ENCODE data around the gene SRD5A2. TPM values are rescaled to one million over a fixed set of nuclear protein-coding genes. Genes with fewer than 3 reads are reported as not detected.
A peak's percentile ranks its signal among the peaks of the same experiment; 100 is the strongest.

Gene SRD5A2
- total RNA-seq, 2 experiments from 2014 or later = not detected

DNA sequence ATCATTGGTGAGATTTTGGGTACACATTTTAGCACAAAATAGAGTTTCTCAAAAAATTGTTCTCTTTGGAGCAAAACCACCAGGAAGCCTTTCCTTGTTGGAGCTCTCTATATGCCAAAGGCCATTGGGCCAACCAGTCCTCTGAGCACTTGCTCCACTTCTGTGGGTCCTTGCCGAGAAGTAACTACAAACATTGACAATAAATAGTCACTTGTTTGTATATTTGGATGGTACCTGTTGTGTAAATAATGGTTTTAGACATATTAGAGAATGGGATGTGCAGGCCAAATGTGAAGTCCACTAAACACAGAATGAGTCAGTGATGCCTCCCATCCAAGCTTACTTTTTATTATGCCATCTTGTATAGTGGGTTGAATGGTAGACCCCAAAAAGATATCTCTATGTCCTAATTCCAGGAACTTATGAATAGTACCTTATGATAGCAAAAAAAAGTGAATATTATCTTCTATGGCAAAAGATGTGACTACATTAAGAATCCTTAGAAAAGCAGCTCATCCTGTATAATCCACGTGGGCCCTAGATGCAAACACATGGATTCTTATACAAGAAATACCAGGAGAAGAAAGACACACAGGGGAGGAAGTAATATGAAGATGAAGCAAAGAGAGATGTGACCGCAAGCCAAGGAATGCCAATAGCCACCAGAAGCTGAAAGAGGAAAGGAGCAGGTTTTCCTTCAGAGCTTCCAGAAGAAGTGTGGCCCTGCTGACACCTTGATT lies 24.6 kb downstream of the SRD5A2 start:
- no peak for DNase-seq
- Mint-ChIP-seq H3K9me3 (peaks cover 22% of the 10 kb centered on the region), H3K4me1 (no peaks in the 10 kb centered on the region), H3K27me3 (peaks cover 11% of the 10 kb centered on the region), H3K4me3 (no peak overlapping the region), H3K36me3 (no peaks in the 10 kb centered on the region), H3K27ac (no peak overlapping the region)

DNA sequence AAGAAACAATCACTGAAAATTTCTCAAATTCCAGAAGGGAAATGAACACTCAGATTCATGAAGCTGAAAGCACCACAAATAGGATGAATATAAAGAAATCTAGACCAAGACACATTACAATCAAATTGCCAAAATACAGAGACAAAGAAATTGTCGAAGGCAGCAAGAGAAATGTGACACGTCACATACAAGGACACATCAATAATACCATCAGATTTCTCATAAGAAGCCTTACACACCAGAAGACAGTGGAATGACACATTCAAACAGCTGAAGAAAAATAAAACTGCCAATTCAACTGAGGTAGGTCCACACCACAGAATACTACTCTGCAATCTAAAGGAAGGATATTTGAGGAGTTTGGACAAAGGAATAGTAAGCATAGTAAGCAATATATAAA lies 27.4 kb downstream of the SRD5A2 start:
- Mint-ChIP-seq H3K36me3 (no peaks in the 10 kb centered on the region), H3K27me3 (no peaks in the 10 kb centered on the region), H3K27ac (no peak overlapping the region), H3K4me1 (no peaks in the 10 kb centered on the region), H3K4me3 (no peak overlapping the region), H3K9me3 (peaks cover 23% of the 10 kb centered on the region)
- DNase-seq = no peak

DNA sequence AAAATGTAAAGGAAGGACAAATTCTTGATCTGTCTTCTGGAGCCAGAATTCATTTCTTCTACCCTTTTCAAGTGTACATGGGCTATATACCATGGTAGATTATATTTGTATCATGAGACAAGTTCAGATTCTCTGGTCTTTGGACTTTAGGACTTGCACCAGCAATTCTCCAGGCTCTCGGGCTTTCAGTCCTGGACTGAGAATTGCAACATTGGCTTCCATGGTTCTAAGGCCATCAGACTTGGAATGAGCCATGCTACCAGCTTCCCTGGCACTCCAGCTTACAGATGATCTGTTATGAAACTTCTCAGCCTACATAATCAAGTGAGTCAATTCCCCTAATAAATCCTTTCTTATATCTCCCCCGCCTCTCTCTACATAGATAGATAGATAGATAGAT lies 33.3 kb downstream of the SRD5A2 start:
- peaks cover 15% of the 10 kb centered on the region for H3K9me3 Mint-ChIP-seq
- no peaks in the 10 kb centered on the region for H3K36me3 Mint-ChIP-seq
- DNase-seq = no peak
- no peak overlapping the region for H3K4me3 Mint-ChIP-seq
- peaks cover 7% of the 10 kb centered on the region for H3K27me3 Mint-ChIP-seq
- H3K4me1 Mint-ChIP-seq = no peaks in the 10 kb centered on the region
- no peak overlapping the region for H3K27ac Mint-ChIP-seq

DNA sequence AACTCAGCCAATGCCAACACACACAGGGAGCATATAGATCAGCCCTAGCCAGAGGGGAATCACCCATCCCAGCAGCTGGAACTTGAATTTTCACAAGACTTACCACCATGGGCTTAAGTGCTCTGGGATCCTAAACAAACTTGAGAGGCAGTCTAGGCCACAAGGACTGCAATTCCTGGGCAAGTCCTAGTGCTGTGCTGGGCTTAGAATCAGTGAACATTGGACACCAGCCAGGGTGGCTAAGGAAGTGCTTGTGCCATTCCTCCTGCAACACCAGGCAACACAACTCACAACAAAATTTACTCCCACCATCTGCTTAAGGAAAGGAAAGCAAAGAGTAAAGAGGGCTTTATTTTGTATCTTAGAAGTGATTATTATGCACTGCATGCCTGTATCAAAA lies 38.9 kb downstream of the SRD5A2 start:
- H3K4me1 Mint-ChIP-seq = no peaks in the 10 kb centered on the region

DNA sequence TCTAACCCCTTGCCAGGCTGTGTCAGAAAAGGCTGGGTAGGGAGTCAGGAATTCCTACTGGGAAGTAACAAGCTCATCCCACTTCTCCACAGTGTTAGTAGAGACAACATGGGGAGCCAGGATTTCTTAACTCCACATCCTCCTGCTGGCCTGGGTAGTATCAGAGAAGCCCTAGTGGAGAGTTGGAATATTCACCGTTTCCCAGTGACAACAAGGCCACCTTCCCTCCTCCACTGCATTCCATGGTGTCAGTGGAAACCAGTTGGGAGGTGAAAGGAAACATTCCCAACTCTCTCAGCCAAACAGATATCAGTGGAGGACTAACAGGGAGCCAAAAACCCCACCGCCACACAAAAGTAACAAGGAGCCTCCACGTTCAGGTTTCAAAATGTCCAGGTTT lies 41.2 kb downstream of the SRD5A2 start:
- Mint-ChIP-seq H3K4me3 (no peak overlapping the region), H3K4me1 (no peaks in the 10 kb centered on the region)

More for the DNA sequence above, 38.9 kb downstream of the SRD5A2 start:
- no peak overlapping the region for H3K27ac Mint-ChIP-seq
- peaks cover 15% of the 10 kb centered on the region for H3K27me3 Mint-ChIP-seq
- no peaks in the 10 kb centered on the region for H3K36me3 Mint-ChIP-seq
- DNase-seq = no peak
- H3K4me3 Mint-ChIP-seq = no peak overlapping the region
- H3K9me3 Mint-ChIP-seq = peaks cover 19% of the 10 kb centered on the region

DNA sequence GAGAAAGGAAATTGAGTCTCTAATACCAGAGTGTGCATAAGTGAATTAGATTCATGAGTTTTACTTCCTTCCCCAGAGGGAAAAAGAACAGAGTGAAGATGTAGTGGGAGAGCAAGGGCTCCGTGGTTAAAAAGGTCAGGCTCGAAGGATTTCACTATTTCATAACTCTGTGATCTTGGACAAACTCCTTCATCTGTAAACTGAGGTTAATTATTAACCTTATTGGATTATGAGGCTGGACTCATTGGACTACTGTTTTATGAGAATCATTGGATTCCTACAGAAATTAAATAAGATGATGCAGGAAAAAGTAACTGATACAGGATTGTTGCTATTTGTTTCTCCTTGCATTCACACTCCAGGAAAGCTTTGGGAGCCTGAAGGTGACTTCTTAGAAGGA lies 45.0 kb downstream of the SRD5A2 start:
- H3K27me3 Mint-ChIP-seq = peaks cover 10% of the 10 kb centered on the region
- H3K36me3 Mint-ChIP-seq = no peaks in the 10 kb centered on the region
- H3K4me1 Mint-ChIP-seq = no peaks in the 10 kb centered on the region
- no peak overlapping the region for H3K4me3 Mint-ChIP-seq
- no peak for DNase-seq
- H3K27ac Mint-ChIP-seq = no peak overlapping the region
- no peaks in the 10 kb centered on the region for H3K9me3 Mint-ChIP-seq

More for the DNA sequence above, 41.2 kb downstream of the SRD5A2 start:
- Mint-ChIP-seq H3K36me3 (no peaks in the 10 kb centered on the region), H3K27ac (no peak overlapping the region), H3K9me3 (peaks cover 19% of the 10 kb centered on the region), H3K27me3 (peaks cover 20% of the 10 kb centered on the region)
- no peak for DNase-seq

DNA sequence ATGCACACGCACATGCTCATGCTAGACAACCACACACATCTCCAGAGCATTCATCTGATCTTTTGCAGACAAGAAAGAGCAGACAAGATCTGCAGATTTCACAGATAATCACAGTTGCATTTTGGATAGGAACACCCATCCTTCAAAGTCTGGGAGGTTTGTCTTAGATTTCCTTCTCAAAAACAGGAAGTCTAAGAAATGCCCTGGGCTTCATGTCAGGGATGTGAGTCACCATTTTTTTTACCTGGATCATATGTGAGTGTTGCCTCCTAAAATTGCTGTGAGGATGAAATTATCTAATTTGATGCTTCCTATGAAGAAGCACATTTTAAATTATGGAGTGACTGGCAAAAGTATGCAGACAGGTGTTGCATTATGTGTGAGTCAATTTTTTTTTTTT lies 46.1 kb downstream of the SRD5A2 start:
- H3K4me1 Mint-ChIP-seq = no peaks in the 10 kb centered on the region

DNA sequence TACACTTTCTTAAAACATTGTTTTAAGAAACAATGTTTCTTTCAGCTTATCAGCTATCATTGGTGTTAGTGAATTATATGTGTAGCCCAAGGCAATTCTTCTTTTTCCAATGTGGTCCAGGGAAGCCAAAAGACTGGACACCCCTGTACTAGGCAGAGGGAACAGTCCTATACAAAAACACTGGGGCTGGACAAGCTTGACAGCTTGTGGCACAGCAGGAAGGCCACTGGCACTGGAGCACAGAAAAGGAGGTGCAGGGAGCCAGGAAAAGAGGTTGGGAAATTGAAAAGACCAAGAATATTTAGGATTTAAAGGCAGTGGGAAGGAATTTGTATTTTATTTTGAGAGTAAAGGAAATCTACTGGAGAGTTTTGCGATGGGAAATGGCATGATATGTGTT lies 47.7 kb downstream of the SRD5A2 start:
- H3K27me3 Mint-ChIP-seq = peaks cover 16% of the 10 kb centered on the region
- H3K27ac Mint-ChIP-seq = no peak overlapping the region
- H3K4me3 Mint-ChIP-seq = no peak overlapping the region
- H3K4me1 Mint-ChIP-seq = no peaks in the 10 kb centered on the region
- H3K36me3 Mint-ChIP-seq = no peaks in the 10 kb centered on the region
- H3K9me3 Mint-ChIP-seq = no peaks in the 10 kb centered on the region
- DNase-seq = no peak

More for the DNA sequence above, 46.1 kb downstream of the SRD5A2 start:
- Mint-ChIP-seq H3K4me3 (no peak overlapping the region), H3K27ac (no peak overlapping the region), H3K9me3 (no peaks in the 10 kb centered on the region), H3K27me3 (peaks cover 11% of the 10 kb centered on the region), H3K36me3 (no peaks in the 10 kb centered on the region)
- no peak for DNase-seq

DNA sequence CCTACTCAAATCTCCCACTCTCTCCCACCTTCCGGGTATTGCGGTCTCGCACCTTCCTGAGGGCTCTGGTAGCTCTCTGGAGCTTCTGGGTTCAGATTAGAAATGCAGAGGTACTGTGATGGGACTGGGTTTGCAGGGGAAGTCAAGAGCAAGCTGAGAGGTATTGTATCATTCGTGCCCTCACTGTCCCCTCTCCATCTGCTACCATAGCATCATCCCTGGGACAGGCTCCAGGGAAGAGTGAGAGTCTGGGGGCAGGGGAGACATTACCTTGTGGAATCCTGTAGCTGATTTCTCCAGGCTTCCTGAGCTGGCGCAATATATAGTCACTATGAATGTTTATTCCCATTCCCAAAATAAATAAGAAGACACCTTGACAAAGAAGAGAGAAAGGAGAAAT lies 49.6 kb downstream of the SRD5A2 start:
- Mint-ChIP-seq H3K4me3 (no peak overlapping the region), H3K27me3 (peaks cover 11% of the 10 kb centered on the region), H3K27ac (no peak overlapping the region), H3K4me1 (no peaks in the 10 kb centered on the region), H3K36me3 (no peaks in the 10 kb centered on the region), H3K9me3 (no peaks in the 10 kb centered on the region)
- no peak for DNase-seq

DNA sequence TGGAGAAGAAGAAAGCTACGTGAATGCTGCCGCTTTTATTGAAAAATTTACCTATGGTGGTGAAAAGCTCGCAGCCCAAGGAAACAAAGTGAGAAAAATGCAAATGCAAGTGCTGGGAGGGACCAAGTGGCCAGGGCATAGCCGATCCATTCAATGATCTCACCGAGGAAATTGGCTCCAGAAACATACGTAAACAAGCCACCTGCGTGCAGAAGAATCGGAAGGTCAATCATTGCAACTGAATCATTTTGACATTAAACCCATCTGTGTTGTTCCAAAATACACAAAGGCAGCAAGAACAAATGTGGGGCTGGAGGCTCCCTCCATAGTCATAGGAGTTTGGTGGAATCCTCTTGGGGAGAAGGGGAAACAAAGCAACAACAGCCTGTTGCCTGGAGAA lies 51.5 kb downstream of the SRD5A2 start:
- Mint-ChIP-seq H3K4me1 (no peaks in the 10 kb centered on the region), H3K27ac (no peak overlapping the region), H3K4me3 (no peak overlapping the region), H3K36me3 (no peaks in the 10 kb centered on the region), H3K27me3 (peaks cover 17% of the 10 kb centered on the region), H3K9me3 (no peaks in the 10 kb centered on the region)
- no peak for DNase-seq

DNA sequence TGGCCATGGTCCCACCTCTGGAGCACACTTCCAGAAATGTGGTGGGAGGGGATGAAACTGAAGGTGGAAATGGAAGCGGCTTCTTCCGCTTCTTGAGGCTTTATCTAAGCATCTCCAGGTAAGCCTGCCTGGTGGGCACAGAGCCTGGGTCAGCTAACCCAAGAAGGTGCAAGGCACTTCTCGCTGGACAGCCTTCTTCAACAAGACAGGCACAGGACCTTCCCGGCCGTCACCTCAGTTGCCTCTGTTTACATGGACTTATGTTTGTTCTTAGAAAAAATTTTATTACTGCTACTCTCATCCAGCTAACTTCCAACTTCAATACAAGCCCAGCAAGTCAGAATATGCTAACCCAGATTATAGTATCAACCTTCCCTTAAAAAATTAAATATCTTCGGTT lies 51.9 kb downstream of the SRD5A2 start:
- H3K4me3 Mint-ChIP-seq = no peak overlapping the region
- H3K27ac Mint-ChIP-seq = no peak overlapping the region
- no peaks in the 10 kb centered on the region for H3K9me3 Mint-ChIP-seq
- no peaks in the 10 kb centered on the region for H3K4me1 Mint-ChIP-seq
- peaks cover 21% of the 10 kb centered on the region for H3K27me3 Mint-ChIP-seq
- no peak for DNase-seq
- no peaks in the 10 kb centered on the region for H3K36me3 Mint-ChIP-seq

DNA sequence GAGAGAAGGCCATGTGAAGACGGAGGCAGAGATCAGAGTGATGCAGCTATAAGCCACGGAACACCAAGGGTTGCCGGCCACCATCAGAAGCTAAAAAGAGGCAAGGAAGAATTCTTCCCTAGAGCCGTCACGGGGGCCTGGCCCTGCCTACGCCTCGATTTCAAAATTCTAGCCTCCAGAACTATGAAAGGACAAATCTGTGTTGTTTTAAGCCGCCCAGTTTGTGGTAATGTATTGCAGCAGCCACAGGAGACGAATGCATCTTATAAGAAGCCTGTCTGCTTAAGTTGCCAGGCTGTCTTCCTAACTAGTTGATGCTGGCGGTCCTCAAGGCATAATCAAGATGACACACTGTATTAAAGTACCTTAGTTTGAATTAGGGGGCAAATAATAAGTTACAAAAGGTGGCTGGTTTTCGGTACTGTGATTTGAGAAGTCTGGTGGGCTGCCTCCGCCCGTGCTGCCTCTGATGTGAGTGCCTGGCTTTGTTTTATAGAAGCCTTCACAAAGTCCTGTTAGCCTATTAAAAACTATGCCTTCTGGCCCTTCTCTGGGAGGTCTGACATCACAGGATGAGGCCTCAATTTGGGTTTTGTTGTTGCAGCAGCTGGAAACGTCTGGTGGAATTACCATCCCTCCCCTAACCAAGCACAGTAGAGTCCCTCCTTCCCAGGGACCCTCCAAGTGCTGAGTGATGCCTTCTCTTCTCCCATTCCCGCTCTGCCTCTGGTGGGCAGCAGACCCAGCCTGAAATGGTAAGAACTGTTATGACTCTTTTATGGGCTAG lies 53.6 kb downstream of the SRD5A2 start:
- no peak overlapping the region for H3K4me3 Mint-ChIP-seq
- H3K4me1 Mint-ChIP-seq = no peaks in the 10 kb centered on the region
- H3K9me3 Mint-ChIP-seq = no peaks in the 10 kb centered on the region
- H3K27ac Mint-ChIP-seq = no peak overlapping the region
- H3K27me3 Mint-ChIP-seq = peaks cover 29% of the 10 kb centered on the region
- DNase-seq = no peak
- no peaks in the 10 kb centered on the region for H3K36me3 Mint-ChIP-seq

DNA sequence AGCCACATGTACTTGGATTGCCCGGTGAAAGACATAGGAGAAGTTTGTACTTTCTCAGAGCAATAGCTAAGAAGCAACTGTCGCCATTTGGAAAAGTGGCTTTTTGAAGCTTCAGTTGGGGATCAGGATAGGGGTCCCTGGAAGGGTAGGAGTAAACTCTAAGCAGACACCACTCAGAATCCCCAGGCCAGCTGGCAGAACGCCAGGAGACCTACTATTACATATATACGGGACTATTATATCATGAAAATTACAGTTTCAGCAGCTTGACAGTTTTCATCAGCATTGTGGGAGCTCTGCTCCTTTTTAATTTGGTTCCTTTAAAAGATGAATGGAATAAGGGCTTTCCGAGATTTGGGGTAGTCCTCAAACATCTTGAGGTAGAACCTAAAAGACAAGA lies 54.9 kb downstream of the SRD5A2 start:
- no peak overlapping the region for H3K4me3 Mint-ChIP-seq
- no peaks in the 10 kb centered on the region for H3K36me3 Mint-ChIP-seq
- no peaks in the 10 kb centered on the region for H3K9me3 Mint-ChIP-seq
- H3K27ac Mint-ChIP-seq = no peak overlapping the region
- DNase-seq = no peak
- H3K27me3 Mint-ChIP-seq = peaks cover 27% of the 10 kb centered on the region
- no peaks in the 10 kb centered on the region for H3K4me1 Mint-ChIP-seq

DNA sequence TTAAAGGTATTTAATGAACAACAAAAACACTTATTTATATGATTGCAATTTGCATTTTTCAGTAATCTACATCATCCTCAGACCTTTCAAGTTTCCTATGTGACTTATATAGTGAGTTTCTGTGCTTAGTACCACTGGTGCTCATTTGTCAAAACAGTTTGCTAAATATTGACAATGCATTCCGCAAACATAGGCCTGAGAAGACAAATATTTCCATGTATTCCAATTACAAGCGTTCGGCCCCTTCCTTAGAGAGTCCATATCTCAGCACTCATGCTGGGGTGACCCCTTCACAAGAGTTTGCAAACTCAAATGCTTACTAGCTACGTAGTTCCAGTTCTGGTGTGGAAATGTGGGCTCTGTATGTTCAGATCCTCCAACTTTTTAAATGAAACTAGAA lies 56.1 kb downstream of the SRD5A2 start:
- no peak for DNase-seq
- Mint-ChIP-seq H3K4me1 (no peaks in the 10 kb centered on the region), H3K36me3 (no peaks in the 10 kb centered on the region), H3K4me3 (no peak overlapping the region), H3K27me3 (peaks cover 25% of the 10 kb centered on the region), H3K27ac (no peak overlapping the region), H3K9me3 (no peaks in the 10 kb centered on the region)

DNA sequence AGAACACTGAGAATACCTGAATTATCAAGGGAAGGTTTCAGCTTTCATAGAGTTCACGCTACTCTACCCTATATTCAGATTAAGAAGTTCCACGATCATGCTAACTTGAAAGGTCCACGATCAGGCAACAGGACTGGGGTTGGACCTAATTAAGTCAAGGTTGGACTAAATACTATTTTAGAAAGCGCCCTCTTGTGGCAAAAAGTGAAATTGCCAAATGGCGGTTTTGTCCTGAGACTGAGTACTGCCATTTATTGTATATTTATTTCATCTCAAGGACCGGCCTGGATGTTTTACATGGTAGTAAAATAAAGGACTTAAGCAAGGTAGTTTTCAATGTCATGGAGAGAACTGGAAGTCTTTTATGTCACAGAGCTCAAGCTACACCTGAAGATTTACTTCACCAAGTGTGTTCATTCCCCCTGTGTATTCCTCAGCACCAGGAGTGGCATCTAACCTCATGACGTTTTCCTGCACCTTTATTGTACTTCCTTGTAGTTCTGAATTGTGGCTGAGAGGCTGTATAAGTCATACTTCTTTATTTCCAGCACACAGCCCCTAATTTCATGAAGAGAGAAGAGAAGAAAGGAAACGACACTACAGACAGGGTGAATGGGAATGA lies 56.8 kb downstream of the SRD5A2 start:
- H3K9me3 Mint-ChIP-seq = no peaks in the 10 kb centered on the region
- no peaks in the 10 kb centered on the region for H3K36me3 Mint-ChIP-seq
- DNase-seq = peak; percentile 16
- H3K27me3 Mint-ChIP-seq = peaks cover 23% of the 10 kb centered on the region
- no peaks in the 10 kb centered on the region for H3K4me1 Mint-ChIP-seq
- no peak overlapping the region for H3K27ac Mint-ChIP-seq
- no peak overlapping the region for H3K4me3 Mint-ChIP-seq
